ENCODE measurements around the gene LRRTM3. TPM values are rescaled to one million over a fixed set of nuclear protein-coding genes. Genes with fewer than 3 reads are reported as not detected.

The LRRTM3 gene
- total RNA-seq, 1 experiment from 2014 or later, result 0.96 TPM

- H2BK12ac ChIP-seq (ENCODE audit: insufficient read length, low read depth, low read length), result no peak overlapping the region
- no peak overlapping the region for H2AK5ac ChIP-seq (ENCODE audit: insufficient read length, low read length)
- Mint-ChIP-seq H3K36me3 (ENCODE audit: insufficient read depth in 1 of 3, low read depth in 3 of 3) (no peaks in the 10 kb centered on the region), H3K4me1 (no peaks in the 10 kb centered on the region), H3K4me3 (no peak overlapping the region), H3K27ac (no peak overlapping the region), H3K9me3 (no peaks in the 10 kb centered on the region), H3K27me3 (ENCODE audit: low read depth) (no peaks in the 10 kb centered on the region; the same call in 1 of the 2 replicates)
- H3K23me2 ChIP-seq (ENCODE audit: insufficient read length, low read depth, low read length, poor library complexity, severe bottlenecking), result no peaks in the 10 kb centered on the region
- H2BK20ac ChIP-seq (ENCODE audit: low read depth, low read length, poor library complexity, severe bottlenecking), result no peak overlapping the region
- no peaks in the 10 kb centered on the region for H3K79me1 ChIP-seq (ENCODE audit: insufficient read depth, low read depth, low read length, poor library complexity, severe bottlenecking)
- H3K18ac ChIP-seq (ENCODE audit: insufficient read length, low read depth, low read length), result no peak overlapping the region
- H4K20me1 ChIP-seq (ENCODE audit: control insufficient read depth, insufficient read depth, insufficient read length), result no peaks in the 10 kb centered on the region
- no peaks in the 10 kb centered on the region for H3K27me3 ChIP-seq (ENCODE audit: insufficient read depth, low read length)
- H2BK5ac ChIP-seq (ENCODE audit: insufficient read length, low read length), result no peak overlapping the region
- H3K9ac ChIP-seq (ENCODE audit: extremely low read depth, insufficient read length, low read length), result no peak overlapping the region
- no peak overlapping the region for H2AFZ ChIP-seq (ENCODE audit: low read length)
- H2BK120ac ChIP-seq (ENCODE audit: low read depth, low read length, poor library complexity, severe bottlenecking), result no peak overlapping the region
- H3K23ac ChIP-seq (ENCODE audit: insufficient read length, low read depth, low read length), result no peak overlapping the region
- H4K91ac ChIP-seq (ENCODE audit: insufficient read length, low read depth, low read length), result no peak overlapping the region
- H4K8ac ChIP-seq (replicated peaks; ENCODE audit: insufficient read length, low read depth, low read length), result no peak overlapping the region
- TF ChIP-seq CTCF (conservative IDR thresholded peaks at IDR 0.05), result no peak
- no peaks in the 10 kb centered on the region for H3K4me1 ChIP-seq (ENCODE audit: insufficient read depth, low read length)
- no peak overlapping the region for H4K5ac ChIP-seq (ENCODE audit: insufficient read length, low read depth, low read length)
- no peak overlapping the region for H3K56ac ChIP-seq (ENCODE audit: insufficient read length, low read depth, low read length)
- no CpG with 5 or more reads among the region's 2 CpGs for WGBS (ENCODE audit: extremely low coverage, insufficient read length, low lambda C conversion rate)
- H3K27ac ChIP-seq (ENCODE audit: insufficient read length, low read depth, low read length), result no peak overlapping the region
- no peak overlapping the region for H3K4ac ChIP-seq (ENCODE audit: low read depth, low read length)
- no peak overlapping the region for H3K14ac ChIP-seq (ENCODE audit: insufficient read depth, low read length)
- no peak overlapping the region for H3K4me2 ChIP-seq (ENCODE audit: insufficient read depth, insufficient read length, low read length)
- no peak overlapping the region for H3T11ph ChIP-seq (ENCODE audit: low read length)
- H3K9me3 ChIP-seq (ENCODE audit: control insufficient read depth, low read depth, low read length), result no peaks in the 10 kb centered on the region
- H3K79me2 ChIP-seq (ENCODE audit: insufficient read depth, low read length), result no peaks in the 10 kb centered on the region
- DNase-seq, result no peak
- no peak overlapping the region for H2BK15ac ChIP-seq (ENCODE audit: low read depth, low read length)
Observed at GRCh38 chr10:67036808-67037207, 111.0 kb downstream of the LRRTM3 start.
